Keratinocyte (primary cell): Measurements from ENCODE around the gene R3HDM4.

Experiments
- CTCF ChIP-seq, 3 experiments: IDR thresholded peaks in 1 of 3; conservative IDR thresholded peaks in 1 of 3; optimal IDR thresholded peaks in 1 of 3; 2 replicates in 2 of 3; 3 replicates in 1 of 3; pipeline versions ENCODE3 to v1.5.1; 2011; ENCODE audit warnings: low read length in 3 of 3, mild to moderate bottlenecking in 3 of 3, moderate library complexity in 2 of 3, control low read depth in 1 of 3, inconsistent platforms in 1 of 3; ENCODE audit not compliant: insufficient read depth in 2 of 3; ENCODE audit errors: extremely low read depth in 1 of 3
- EZH2 ChIP-seq: IDR thresholded peaks from one replicate; pipeline ENCODE4 v1.6.1; 2012; ENCODE audit warnings: inconsistent platforms, mild to moderate bottlenecking, low read length, moderate library complexity

- TF ChIP-seq CTCF (optimal IDR thresholded peaks at IDR 0.05 in 1 of 3, IDR thresholded peaks at IDR 0.05 in 1 of 3, conservative IDR thresholded peaks at IDR 0.05 in 1 of 3; ENCODE audit: extremely low read depth in 1 of 3, insufficient read depth in 2 of 3, low read length in 3 of 3) (no peak), EZH2 (no peak)
Observed at GRCh38 chr19:954672-955494, 41.9 kb upstream of the R3HDM4 start.
